ENCODE measurements around the gene TMEM151A.

GRCh38 chr11:66317723-66318599 lies 26.3 kb downstream of the TMEM151A start:
- TF ChIP-seq EP300 (IDR thresholded peaks at IDR 0.05) (no peak), CTCF (IDR thresholded peaks at IDR 0.05) (no peak)

Data from ovary (tissue), 3 donors.